Fibroblast of lung (primary cell): ENCODE measurements around the gene C9orf43. TPM values are rescaled to one million over a fixed set of nuclear protein-coding genes. Genes with fewer than 3 reads are reported as not detected.

Experiments
- DNase-seq, 2 donors: peaks; one replicate each; pipeline versions ENCODE4 v3.0.0 to v3.0.0-alpha.2; 2010; ENCODE audit warnings: low read depth in 2 of 2
- H2AFZ ChIP-seq: 2 replicates; pipeline ENCODE4 v1.5.1; 2012; ENCODE audit warnings: low read length, control low read depth, inconsistent platforms
- H3K27ac ChIP-seq: 2 replicates; pipeline ENCODE4 v1.5.1; 2011; ENCODE audit warnings: low read length, control low read depth; ENCODE audit not compliant: insufficient read depth
- H3K27me3 ChIP-seq: 2 replicates; pipeline ENCODE4 v1.5.1; 2011; ENCODE audit warnings: mild to moderate bottlenecking, low read length; ENCODE audit not compliant: control insufficient read depth, insufficient read depth
- H3K36me3 ChIP-seq: 2 replicates; pipeline ENCODE4 v1.5.1; 2011; ENCODE audit warnings: low read length; ENCODE audit not compliant: control insufficient read depth, insufficient read depth
- H3K4me1 ChIP-seq: 2 replicates; pipeline ENCODE4 v1.5.1; 2011; ENCODE audit warnings: low read length; ENCODE audit not compliant: control insufficient read depth, insufficient read depth; ENCODE audit errors: extremely low read depth
- H3K4me2 ChIP-seq: 2 replicates; pipeline ENCODE4 v1.5.1; 2011; ENCODE audit warnings: low read length, control low read depth; ENCODE audit not compliant: insufficient read depth; ENCODE audit errors: extremely low read depth
- H3K4me3 ChIP-seq, 4 experiments: fragments of 200-600 bp in 1 of 4; sonication (generic) in 1 of 4; replicated peaks in 1 of 4; 2 replicates each; pipeline ENCODE4 v1.5.1; 2011 to 2016; ENCODE audit warnings: low read length in 4 of 4, low read depth in 3 of 4, mild to moderate bottlenecking in 3 of 4, control low read depth in 2 of 4, inconsistent platforms in 1 of 4, mixed read lengths in 1 of 4; ENCODE audit not compliant: insufficient read depth in 1 of 4; ENCODE audit errors: control extremely low read depth in 1 of 4
- H3K79me2 ChIP-seq: 2 replicates; pipeline ENCODE4 v1.5.1; 2012; ENCODE audit warnings: mild to moderate bottlenecking, low read length, inconsistent platforms; ENCODE audit not compliant: control insufficient read depth, insufficient read depth
- H3K9ac ChIP-seq: 2 replicates; pipeline ENCODE4 v1.5.1; 2011; ENCODE audit warnings: mild to moderate bottlenecking, low read length, control low read depth; ENCODE audit not compliant: insufficient read depth
- H3K9me3 ChIP-seq: 2 replicates; pipeline ENCODE4 v1.5.1; 2012; ENCODE audit warnings: low read depth, low read length; ENCODE audit not compliant: control insufficient read depth, insufficient read depth
- H4K20me1 ChIP-seq: 2 replicates; pipeline ENCODE4 v1.5.1; 2011; ENCODE audit warnings: low read length; ENCODE audit not compliant: control insufficient read depth, insufficient read depth; ENCODE audit errors: extremely low read depth
- CTCF ChIP-seq, 2 donors: IDR thresholded peaks in 1 of 2; conservative IDR thresholded peaks in 1 of 2; 1 replicate in 1 of 2; 2 replicates in 1 of 2; pipeline ENCODE4 v1.5.1; 2011 to 2012; ENCODE audit warnings: low read length in 2 of 2, control low read depth in 1 of 2, inconsistent platforms in 1 of 2, low read depth in 1 of 2, mild to moderate bottlenecking in 1 of 2
- EZH2 ChIP-seq: IDR thresholded peaks from 2 replicates; pipeline ENCODE4 v1.5.1; 2012; ENCODE audit warnings: low read length, control low read depth, mild to moderate bottlenecking; ENCODE audit errors: missing control alignments
- polyA plus RNA-seq, 2 donors: library from polyadenylated mRNA; depleted of rRNA in 1 of 2; stranded (reverse) in 1 of 2; unstranded in 1 of 2; fragments of >200 nt; gene quantifications; 2 replicates each; pipeline ENCODE4 v1.2.1, GENCODE V29; 2011 to 2012; ENCODE audit warnings: missing spikeins in 1 of 2
- total RNA-seq: library from RNA; depleted of rRNA; stranded (reverse); fragments of >200 nt; gene quantifications from 2 replicates; pipeline ENCODE4 v1.2.1, GENCODE V29; 2014

C9orf43 gene
- total and polyA plus RNA-seq, 2 donors (not counting 1 experiment from before 2014, with no cell fraction given): 0.25 to 0.50 TPM

GRCh38 chr9:113389451-113389850, 21.1 kb upstream of the C9orf43 start:
- H3K4me2 ChIP-seq: no peak overlapping the region
- no peak overlapping the region for H3K9ac ChIP-seq
- H3K9me3 ChIP-seq: no peaks in the 10 kb centered on the region
- H4K20me1 ChIP-seq: no peaks in the 10 kb centered on the region
- TF ChIP-seq EZH2 (no peak), CTCF (conservative IDR thresholded peaks at IDR 0.05 in 1 of 2, IDR thresholded peaks at IDR 0.05 in 1 of 2; ENCODE audit: low read depth in 1 of 2, low read length in 2 of 2) (no peak)
- no peaks in the 10 kb centered on the region for H3K4me1 ChIP-seq
- no peak overlapping the region for H2AFZ ChIP-seq
- no peaks in the 10 kb centered on the region for H3K27me3 ChIP-seq
- no peak overlapping the region for H3K4me3 ChIP-seq
- no peak for DNase-seq
- H3K27ac ChIP-seq: no peak overlapping the region
- peaks cover 14% of the 10 kb centered on the region for H3K36me3 ChIP-seq
- no peaks in the 10 kb centered on the region for H3K79me2 ChIP-seq

DNA sequence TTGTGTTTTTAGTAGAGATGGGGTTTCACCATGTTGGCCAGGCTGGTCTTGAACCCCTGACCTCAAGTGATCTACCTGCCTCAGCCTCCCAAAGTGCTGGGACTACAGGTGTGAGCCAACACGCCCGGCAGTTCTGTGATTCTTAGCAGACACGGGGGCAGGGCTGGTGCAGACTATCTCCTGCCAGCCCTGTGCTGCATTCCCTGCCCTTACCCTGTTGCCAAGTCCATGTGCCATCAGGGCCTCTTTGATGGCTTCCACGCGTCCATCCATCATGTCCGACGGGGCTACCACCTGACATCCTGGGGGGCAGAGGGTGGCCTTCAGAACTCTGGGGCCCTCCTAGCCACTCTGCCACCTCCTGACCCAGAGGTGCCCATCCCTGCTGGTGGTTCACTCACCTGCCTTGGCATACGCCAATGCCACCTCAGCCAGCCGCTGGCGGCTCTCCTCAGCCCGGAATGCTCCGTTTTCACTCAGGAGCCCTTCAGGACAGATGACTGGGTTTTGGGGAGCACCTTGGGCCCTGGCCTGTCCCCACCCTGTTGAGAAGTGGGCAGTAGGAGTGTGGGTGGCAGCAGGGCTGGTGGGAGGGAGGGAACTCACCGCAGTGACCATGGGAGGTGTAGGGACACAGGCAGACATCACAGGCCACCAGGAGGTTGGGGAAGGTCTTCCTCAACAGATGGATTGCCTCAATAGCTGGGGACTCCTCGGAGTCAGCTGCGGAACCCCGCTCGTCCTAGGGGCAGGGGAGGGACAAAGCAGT, 20.2 kb upstream of the C9orf43 start:
- Histone ChIP-seq H3K9me3 (no peaks in the 10 kb centered on the region), H3K27ac (no peak overlapping the region), H3K4me3 (no peak overlapping the region), H3K79me2 (no peaks in the 10 kb centered on the region), H4K20me1 (no peaks in the 10 kb centered on the region), H3K27me3 (no peaks in the 10 kb centered on the region), H2AFZ (no peak overlapping the region), H3K36me3 (peaks cover 14% of the 10 kb centered on the region), H3K4me2 (no peak overlapping the region), H3K9ac (no peak overlapping the region), H3K4me1 (no peaks in the 10 kb centered on the region)
- DNase-seq: no peak
- no peak for TF ChIP-seq EZH2
- TF ChIP-seq CTCF (conservative IDR thresholded peaks at IDR 0.05 in 1 of 2, IDR thresholded peaks at IDR 0.05 in 1 of 2; ENCODE audit: low read depth in 1 of 2, low read length in 2 of 2): no peak

- Histone ChIP-seq H2AFZ (no peak overlapping the region), H3K9me3 (no peaks in the 10 kb centered on the region), H3K36me3 (peaks cover 14% of the 10 kb centered on the region), H3K9ac (no peak overlapping the region), H4K20me1 (no peaks in the 10 kb centered on the region), H3K4me1 (no peaks in the 10 kb centered on the region), H3K4me3 (no peak overlapping the region), H3K27ac (no peak overlapping the region), H3K4me2 (no peak overlapping the region), H3K79me2 (no peaks in the 10 kb centered on the region), H3K27me3 (no peaks in the 10 kb centered on the region)
- no peak for TF ChIP-seq CTCF (conservative IDR thresholded peaks at IDR 0.05 in 1 of 2, IDR thresholded peaks at IDR 0.05 in 1 of 2; ENCODE audit: low read depth in 1 of 2, low read length in 2 of 2)
- no peak for TF ChIP-seq EZH2
- DNase-seq: no peak
Observed at GRCh38 chr9:113391917-113392316, 18.6 kb upstream of the C9orf43 start.
